Measurements from ENCODE around the gene FAM98B. TPM values are rescaled to one million over a fixed set of nuclear protein-coding genes. Genes with fewer than 3 reads are reported as not detected.

Gene FAM98B
- total and polyA plus RNA-seq, 10 of the 15 experiments (the other 5 are each of a cell fraction or from before 2014, with no cell fraction given), result 1.3 to 36.7 (median 10.9) TPM

GRCh38 chr15:38474155-38474757 lies 20.3 kb downstream of the FAM98B start:
- no peak overlapping the region for H3K27ac ChIP-seq (ENCODE audit: control insufficient read depth, insufficient read depth)
- RAD21 ChIA-PET (ENCODE audit: unreplicated experiment), result interaction anchor here (0.5 to 7.2 kb wide), 6 partner anchors 20 to 229 kb away, joined by 3 to 148 read pairs (median 9); partner anchors contain the start of gene FAM98B
- TF ChIP-seq MEF2A (IDR thresholded peaks at IDR 0.05; ENCODE audit: insufficient read depth, low read depth, low read length) (no peak), BHLHE40 (IDR thresholded peaks at IDR 0.05; ENCODE audit: borderline replicate concordance in 1 of 2, low read depth in 2 of 2, low read length in 1 of 2) (no peak), ESRRA (IDR thresholded peaks at IDR 0.05; ENCODE audit: low read length) (no peak), ATF7 (IDR thresholded peaks at IDR 0.05; ENCODE audit: low read depth) (peak; percentile 26), SIX5 (IDR thresholded peaks at IDR 0.05; ENCODE audit: low read depth, low read length, severe bottlenecking) (no peak), SPI1 (IDR thresholded peaks at IDR 0.05; ENCODE audit: borderline replicate concordance, insufficient read depth, low read depth, low read length) (no peak), GABPA (IDR thresholded peaks at IDR 0.05; ENCODE audit: low read depth) (no peak), JUNB (IDR thresholded peaks at IDR 0.05) (no peak), STAT1 (conservative IDR thresholded peaks at IDR 0.05) (0 out of 2 replicates have a peak, but pooled peaks have one; percentile 40), TARDBP (IDR thresholded peaks at IDR 0.05; ENCODE audit: borderline replicate concordance) (no peak), TCF12 (IDR thresholded peaks at IDR 0.05; ENCODE audit: low read depth, low read length) (no peak), CREB1 (IDR thresholded peaks at IDR 0.05; ENCODE audit: low read depth) (no peak), ZNF24 (IDR thresholded peaks at IDR 0.05) (0 out of 2 replicates have a peak, but pooled peaks have one; percentile 3), NBN (IDR thresholded peaks at IDR 0.05) (0 out of 2 replicates have a peak, but pooled peaks have one; percentile 34), MEF2B (IDR thresholded peaks at IDR 0.05; ENCODE audit: partially characterized antibody, poor library complexity, severe bottlenecking) (no peak), ELK1 (IDR thresholded peaks at IDR 0.05; ENCODE audit: low read depth, low read length) (no peak), ZNF592 (IDR thresholded peaks at IDR 0.05) (no peak), SMC3 (IDR thresholded peaks at IDR 0.05; ENCODE audit: borderline replicate concordance, low read length) (peak; percentile 77; the same call in 1 of the 2 replicates), MTA2 (IDR thresholded peaks at IDR 0.05; ENCODE audit: low read depth) (no peak), MTA3 (IDR thresholded peaks at IDR 0.05; ENCODE audit: borderline replicate concordance, low read length) (no peak)

More at GRCh38 chr15:38474155-38474757, 20.3 kb downstream of the FAM98B start:
- 32% methylated on average over 4 of the region's 4 CpGs for WGBS (ENCODE audit: insufficient coverage, insufficient replicate concordance, low lambda C conversion rate, missing lambda C conversion rate)
- no peaks in the 10 kb centered on the region for H3K27me3 ChIP-seq (replicated peaks in 1 of 2; ENCODE audit: control insufficient read depth in 2 of 2, insufficient read depth in 2 of 2, low read length in 1 of 2)
- no peaks in the 10 kb centered on the region for H3K4me1 ChIP-seq (ENCODE audit: control insufficient read depth, insufficient read depth, low read length)
- no peak overlapping the region for H3K4me3 ChIP-seq
- ChIA-PET SMC1A (ENCODE audit: uncharacterized antibody, unreplicated experiment) (interaction anchor here (0.9 to 7.2 kb wide), 17 partner anchors 11 to 478 kb away, joined by 3 to 138 read pairs (median 5); partner anchors contain the start of gene FAM98B), CTCF (interaction anchor here (0.7 to 7.2 kb wide), 22 partner anchors 10 to 233 kb away, joined by 3 to 219 read pairs (median 4); partner anchors contain the start of genes FAM98B and RASGRP1), POLR2A (interaction anchor here (2.2 kb wide), 1 partner anchor 216 kb away, joined by 6 read pairs; no protein-coding TSS in a partner anchor)
- no peak overlapping the region for H2AFZ ChIP-seq (ENCODE audit: control insufficient read depth, low read depth, low read length)
- FAIRE-seq, result peak; percentile 97
- no peaks in the 10 kb centered on the region for H4K20me1 ChIP-seq (ENCODE audit: control insufficient read depth, insufficient read depth)
- no peak overlapping the region for H3K9ac ChIP-seq (ENCODE audit: control insufficient read depth, insufficient read depth, low read length)
- peak; percentile 99 for ATAC-seq
- in situ Hi-C loops (cut with MboI), result no loop called here
- intact Hi-C loops (cut with micrococcal nuclease; ENCODE audit: unreplicated experiment), result loop anchor here (1.0 to 5.0 kb wide), 5 partner anchors 33 to 225 kb away; partner anchors contain the start of gene RASGRP1
- H3K79me2 ChIP-seq (ENCODE audit: control insufficient read depth, insufficient read depth, low read length), result no peaks in the 10 kb centered on the region
- H3K4me2 ChIP-seq (ENCODE audit: control insufficient read depth, insufficient read depth), result no peak overlapping the region
- peaks cover 3 to 13% of the 10 kb centered on the region in 2 experiments; a peak in 3 of 4 replicates for H3K36me3 ChIP-seq (ENCODE audit: control insufficient read depth in 2 of 2, insufficient read depth in 2 of 2, low read length in 1 of 2)
- BruUV-seq (replicated peaks), result no TSS peak
- no peaks in the 10 kb centered on the region for H3K9me3 ChIP-seq (replicated peaks; ENCODE audit: control insufficient read depth, insufficient read depth, low read length)
- peak; percentile 33 for DNase-seq (ENCODE audit: low read depth, low spot score)

Data from GM12878 (cell line).